GM21526 (cell line): ENCODE results near the gene CHST5.
A peak's percentile ranks its signal among the peaks of the same experiment; 100 is the strongest.
"Not testable (repeated sequence)": the region's sequence is repeated elsewhere in the genome, so short reads cannot be mapped to it uniquely, and the experiment has no call there.

Source experiments
- ATAC-seq: cut with Tn5 transposase; IDR thresholded peaks from one replicate; pipeline ENCODE4 v1.9.1; 2021; ENCODE audit warnings: moderate library complexity; ENCODE audit not compliant: unreplicated experiment, low FRiP score

Gene CHST5

DNA sequence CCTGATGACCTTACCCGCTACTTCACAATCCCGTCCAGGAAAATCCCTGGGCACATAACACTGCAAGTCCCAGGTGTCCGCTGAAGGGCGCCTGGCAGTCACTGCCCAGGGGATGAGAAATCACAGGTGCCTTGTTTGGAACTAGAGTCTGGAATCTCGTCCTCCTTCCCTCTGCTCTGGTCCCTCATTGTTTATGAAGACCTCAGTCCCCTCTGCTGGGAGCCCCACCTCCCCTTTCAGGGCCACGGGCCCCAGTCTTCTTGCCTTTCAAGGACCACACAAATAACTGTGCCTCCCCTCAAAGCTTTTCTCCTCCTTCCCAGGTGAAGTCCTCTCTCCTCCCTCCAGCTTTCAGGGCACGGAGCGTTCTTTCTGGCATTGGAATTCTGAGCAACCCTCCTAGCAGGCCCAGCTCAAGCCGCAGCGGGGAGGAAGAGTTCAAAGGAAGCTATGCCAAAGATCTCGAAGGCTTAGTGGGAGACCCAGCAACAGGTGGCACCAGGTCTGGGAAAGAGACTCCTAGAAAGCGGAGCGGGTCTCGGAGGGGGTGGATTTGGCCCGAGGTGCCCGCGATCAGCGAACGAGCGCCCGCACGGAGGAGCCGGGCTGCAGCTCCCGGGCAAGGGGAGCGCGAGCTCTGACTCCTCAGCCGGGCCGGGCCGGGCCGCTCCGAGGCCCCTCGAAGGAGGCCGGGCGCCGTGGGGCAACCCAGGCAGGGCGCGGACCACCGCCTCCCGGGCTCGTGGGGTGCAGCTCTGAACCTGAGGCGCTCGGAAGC, 19.5 kb downstream of the CHST5 start:
- peak; percentile 22 for ATAC-seq

DNA sequence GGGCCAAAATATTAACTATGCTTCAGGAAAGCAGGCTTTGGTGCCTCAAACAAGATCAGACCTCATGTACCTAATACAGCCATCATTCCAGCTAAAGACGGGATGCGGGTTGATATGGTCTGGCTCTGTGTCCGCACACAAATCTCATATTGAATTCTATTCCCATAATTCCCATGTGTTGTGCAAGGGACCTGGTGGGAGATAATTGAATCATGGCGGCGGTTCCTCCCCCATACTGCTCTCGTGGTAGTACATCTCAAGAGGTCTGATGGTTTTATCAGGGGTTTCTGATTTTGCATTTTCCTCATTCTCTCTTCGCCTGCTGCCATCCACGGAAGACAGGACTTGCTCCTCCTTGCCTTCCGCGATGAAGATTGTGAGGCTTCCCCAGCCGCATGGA, 21.6 kb downstream of the CHST5 start:
- ATAC-seq: no peak

DNA sequence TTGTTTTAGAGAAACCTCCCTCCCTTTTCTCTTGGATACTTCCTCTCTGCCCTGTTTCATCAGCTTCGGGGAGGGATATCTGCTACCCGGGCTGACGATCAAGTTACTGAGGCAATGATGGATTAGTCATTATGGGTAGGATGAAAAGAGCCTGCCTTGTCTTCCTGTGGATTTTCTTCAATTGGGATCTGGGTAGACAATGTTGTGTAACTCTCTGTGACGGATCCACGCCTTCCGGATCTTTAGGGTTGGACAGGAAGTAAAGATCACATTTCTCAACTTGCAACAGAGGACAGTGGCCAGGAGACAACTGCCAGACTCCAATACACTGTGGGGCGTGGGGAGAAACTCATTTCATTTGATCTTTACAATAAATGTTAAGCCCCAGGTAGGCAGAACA, 29.3 kb downstream of the CHST5 start:
- ATAC-seq: no peak

DNA sequence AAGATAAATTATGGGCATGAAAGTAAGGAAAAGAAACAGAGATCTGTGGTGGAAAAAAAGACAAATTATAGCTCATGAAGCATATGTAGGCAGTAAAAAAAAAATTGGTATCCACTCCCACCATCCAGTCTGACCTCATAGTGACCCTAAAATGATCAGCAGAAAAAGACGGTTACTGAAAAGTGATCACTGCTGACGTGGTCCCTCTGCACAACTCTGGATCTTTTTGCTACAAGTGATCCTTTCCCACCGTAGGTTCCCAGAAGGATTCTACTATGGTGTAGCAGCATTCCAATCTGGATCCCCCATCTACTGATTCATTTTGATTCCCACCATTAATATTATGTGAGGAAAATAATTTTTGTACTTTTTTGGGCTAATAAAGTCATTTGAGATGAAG, 29.8 kb downstream of the CHST5 start:
- no peak for ATAC-seq

DNA sequence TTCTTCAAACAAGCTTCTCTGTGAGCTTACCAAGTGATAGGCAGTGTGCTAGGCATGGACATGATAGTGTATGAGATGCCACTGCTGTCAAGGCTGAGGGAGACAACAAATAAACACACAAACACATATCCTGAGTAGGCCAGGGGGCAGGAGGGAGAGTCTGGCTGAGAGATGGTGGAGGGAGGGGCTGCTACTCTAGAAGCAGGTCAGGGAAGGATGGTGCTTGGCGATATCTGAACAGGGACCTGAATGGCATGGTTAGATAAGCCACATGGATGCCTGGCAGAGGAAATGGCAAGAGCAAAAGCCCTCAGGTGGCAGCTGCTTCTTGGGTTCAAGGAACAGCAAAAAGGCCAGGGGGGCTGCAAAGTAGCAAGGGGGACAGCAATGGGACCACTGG, 32.1 kb downstream of the CHST5 start:
- ATAC-seq: no peak

DNA sequence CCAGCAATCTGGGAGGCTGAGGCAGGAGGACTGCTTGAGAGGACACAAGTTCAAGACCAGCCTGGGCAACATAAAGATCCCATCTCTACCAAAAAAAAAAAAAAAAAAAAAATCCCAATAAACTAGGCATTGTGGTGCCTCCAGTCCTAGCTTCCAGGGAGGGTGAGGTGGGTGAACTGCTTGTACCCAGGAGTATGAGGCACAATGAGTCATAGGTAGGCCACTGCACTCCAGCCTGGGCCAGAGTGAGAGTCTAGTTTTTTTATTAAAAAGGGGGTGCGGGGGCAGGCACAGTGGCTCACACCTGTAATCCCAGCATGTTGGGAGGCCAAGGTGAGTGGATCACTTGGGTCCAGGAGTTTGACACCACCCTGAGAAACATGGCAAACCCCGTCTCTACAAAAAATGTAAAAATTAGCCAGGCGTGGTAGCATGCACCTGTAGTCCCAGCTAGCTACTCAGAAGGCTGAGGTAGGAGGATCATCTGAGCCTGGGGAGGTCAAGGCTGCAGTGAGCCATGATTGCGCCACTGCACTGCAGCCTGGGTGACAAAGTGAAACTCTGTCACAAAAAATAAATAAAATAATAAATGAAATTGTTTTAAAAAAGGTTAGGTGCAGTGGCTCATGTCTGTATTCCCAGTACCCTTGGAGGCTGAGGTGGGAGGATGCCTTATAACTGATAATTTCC, 32.8 kb downstream of the CHST5 start:
- ATAC-seq: no peak

DNA sequence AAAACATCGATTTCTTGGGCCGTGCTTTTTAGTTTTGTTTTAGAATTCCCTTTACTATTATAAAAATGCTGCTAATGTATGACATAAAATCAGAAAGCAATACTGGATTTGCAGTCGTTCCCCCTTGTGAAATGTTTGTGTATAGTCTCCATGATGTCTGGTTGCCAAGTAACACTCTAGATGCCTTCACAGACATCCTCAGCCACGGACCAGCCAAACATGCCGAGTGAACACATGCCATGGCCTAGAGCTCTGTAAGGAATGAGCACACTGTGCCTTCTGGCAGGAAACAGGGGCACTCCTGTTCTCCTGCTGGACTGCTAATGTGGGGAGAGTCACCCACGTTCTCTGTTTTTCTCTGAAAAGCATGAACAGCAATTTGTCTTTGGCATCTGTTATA, 34.1 kb downstream of the CHST5 start:
- not testable (repeated sequence) for ATAC-seq

DNA sequence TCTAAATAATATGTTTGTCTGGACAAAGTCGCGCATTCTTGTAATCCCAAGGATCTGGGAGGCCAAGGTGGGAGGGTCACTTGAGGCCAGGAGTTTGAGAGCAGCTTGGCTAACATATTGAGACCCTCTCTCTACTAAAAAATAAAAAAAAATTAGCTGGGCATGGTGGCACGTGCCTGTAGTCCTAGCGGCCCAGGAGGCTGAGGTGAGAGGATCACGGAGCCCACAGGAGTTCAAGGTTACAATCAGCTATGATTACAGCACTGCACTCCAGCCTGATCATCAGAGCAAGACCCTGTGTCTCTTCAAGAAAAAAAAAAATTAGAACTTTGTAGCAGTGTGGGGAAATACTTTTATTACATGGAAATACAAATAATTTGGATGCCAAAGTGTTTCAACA, 34.5 kb downstream of the CHST5 start:
- no peak for ATAC-seq

DNA sequence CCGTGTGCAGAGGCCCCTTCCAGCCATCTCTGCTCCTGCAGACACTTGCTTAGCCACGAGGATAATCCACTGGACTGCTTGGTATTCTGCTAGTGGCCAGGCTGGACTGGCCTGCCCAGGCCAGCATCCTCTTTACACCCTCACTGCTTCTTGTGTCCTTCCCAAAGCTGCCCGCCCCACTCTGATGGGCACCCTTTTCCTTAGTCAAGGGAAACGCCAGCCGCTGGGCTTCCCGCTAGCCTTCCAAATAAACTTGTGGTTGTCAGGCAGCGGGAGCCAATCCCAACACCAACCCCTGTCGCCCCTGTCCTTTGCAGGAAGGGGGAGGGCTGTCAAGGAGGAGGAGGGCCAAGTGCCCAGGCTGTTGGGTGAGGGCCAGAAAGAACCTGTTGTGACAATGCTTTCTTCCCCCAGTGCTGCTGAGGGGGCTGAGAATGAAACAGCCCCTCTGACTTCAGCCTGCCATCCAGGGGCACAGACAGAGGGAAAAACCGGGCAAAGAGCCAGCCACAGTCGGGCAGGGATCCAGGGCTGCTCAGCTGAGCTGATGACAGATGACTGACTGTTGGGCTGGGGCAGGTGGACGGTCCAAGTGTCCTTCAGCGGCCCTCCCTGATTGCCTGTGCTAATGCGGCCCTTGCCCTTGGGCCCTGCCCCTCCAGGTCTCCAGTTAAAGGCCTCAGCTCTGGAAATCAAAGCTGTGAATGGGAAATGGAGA, 37.1 kb downstream of the CHST5 start:
- not testable (repeated sequence) for ATAC-seq

DNA sequence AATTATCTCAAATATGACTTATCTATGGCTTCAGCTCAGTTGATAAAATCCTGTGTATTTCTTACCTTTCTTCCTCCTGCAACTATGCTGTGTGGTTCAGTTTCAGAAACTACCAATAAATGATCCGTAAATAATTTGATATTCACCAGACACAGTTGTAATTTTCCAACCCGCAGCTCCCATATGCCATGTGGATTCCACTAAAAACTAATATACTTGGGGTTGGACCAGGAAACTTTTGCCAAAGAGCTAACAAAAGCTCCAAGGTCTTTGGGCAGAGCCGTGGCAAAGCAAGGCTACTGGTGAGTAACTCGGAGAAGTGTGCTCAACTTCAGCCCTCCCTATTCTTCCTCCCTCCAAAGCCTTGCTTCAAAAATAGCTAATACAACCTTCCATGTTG, 38.4 kb downstream of the CHST5 start:
- ATAC-seq: no peak

DNA sequence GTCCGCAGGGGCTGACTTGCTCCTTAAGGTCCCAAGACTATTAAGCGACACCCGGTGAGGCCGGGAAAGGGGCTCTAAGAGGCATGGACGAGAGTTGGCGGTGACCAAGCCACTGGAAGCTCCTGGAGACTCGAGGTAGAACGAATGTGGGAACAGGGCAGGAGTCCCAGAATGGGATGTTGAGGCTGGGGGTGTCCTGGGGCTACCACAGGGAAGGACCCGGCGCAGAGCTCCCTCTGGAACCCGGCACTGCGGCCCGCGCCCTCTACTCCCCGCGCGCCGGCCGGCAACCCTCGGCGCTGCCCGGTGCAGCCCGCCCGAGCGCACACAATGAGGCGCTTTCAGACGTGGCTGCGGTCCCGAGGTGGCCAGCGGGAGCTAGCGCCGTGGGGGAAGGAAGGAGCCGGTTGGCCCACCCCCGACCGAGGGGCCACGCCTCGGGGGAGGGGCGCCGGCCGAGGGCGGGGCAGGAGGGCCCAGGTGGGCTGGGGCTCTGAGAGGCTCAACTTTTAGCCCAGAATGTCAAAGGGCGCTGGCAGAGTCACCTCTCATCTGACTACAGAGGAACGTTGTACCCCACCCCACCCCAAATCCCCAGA, 40.7 kb downstream of the CHST5 start, which contains the start of gene CHST6:
TSS of gene CHST6 (minus strand) at position 366 of the 599 bp plus-strand sequence. CDS start 15,613 bp downstream, outside the sequence.
- no peak for ATAC-seq

DNA sequence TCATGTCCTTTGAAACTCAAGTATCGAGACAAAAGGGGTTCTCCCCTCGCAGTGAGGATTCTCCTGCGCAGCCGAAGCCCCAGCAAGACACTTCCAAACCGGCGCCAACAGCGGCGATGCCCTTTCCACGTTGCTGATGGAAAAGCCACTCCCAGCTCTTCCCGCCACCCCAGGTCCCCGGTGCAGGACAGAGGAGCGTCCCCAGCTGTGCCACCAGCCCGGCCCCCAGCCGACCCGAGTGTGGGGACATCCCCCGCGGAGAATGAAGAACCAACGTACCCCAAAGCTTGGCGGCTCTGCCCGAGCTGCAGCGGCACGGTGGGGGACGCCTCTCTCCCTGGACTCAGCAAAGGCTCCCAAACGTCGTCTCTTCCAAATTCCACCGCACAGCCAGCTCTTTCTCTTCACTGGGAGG, 41.2 kb downstream of the CHST5 start:
- ATAC-seq: no peak

DNA sequence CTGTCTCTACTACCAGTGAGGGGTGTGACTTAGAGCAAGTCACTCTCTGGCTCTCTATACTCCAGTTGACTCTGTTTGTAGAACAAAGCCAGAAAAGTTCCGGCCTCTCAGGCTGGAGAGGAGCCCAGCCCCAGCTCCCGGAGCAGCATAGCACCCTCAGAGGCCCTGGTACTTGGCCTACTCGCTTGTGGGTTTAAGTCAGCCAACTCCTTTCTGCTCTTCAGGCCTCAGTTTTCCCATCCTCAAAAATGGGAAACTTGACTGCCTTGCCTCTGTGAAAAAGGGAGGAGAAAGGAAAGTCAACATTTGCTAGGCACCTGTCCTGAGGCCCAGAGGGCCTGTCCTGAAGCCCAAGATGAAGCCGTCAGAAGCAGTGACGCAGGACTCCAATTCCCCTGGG, 41.7 kb downstream of the CHST5 start:
- ATAC-seq: no peak

DNA sequence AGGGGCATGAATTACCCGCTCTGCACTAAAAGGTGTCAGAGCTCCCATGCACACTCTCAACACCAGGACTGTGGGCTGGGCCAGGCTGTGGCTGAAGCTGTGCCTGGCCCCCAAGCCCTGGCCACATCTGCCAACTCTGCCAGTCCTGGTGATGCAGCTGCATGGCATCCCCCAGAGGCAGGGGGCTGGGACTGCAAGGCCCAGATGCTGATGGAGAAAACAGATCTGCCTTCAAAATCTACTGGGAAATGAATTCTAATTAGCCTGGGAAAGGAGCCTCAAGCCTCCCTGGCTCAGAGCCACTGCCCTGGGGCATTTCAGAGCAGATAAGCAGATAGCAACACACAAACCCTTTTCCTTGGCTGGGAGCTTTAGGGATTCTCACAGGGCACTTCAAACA, 44.0 kb downstream of the CHST5 start:
- no peak for ATAC-seq

DNA sequence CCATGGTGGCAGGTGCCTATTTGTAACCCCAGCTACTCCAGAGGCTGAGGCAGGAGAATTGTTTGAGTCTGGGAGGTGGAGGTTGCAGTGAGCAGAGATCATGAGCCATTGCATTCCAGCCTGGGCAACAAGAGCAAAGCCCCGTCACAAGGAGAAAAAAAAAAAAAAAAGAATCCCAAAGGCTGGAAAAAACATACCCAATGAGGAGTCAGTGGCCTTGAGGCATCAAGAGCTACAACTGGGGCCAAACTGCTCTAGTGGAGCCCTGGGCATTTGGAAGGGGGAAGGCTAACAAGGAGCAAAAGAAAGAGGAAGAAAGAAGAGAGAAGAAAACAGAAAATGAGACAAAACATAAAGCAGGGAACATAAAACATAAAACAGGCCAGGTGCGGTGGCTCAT, 47.6 kb downstream of the CHST5 start:
- ATAC-seq: no peak

DNA sequence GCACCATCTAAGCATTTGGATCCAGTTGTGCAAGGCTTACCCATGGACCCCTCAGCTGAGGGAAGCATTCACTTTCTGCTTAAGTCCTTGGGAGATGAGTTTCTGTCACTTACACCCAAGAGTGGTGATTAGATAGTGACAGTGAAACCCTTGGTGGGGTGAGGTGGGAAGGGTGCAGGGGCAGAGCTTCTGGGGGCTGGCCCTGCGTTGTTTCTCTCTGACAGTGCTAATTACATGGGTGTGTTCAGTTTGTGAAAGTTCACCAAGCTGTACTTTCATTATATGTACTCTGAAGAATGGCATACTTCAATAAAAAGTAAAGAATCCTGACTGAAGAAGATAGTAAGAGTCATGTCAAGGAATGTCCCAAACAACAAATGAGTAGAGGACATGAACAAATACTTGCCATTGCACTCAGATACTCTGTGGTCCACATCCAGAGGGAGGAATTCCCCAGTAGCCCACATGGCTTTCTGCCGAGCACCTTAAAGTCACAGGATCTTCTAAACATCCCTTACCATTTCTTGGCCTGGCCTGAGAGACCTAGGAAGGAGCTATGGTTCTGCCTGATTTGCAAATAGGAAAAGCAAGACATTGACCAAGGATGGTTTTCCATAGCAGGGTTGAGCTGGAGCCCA, 49.1 kb downstream of the CHST5 start:
- ATAC-seq: peak; percentile 48

DNA sequence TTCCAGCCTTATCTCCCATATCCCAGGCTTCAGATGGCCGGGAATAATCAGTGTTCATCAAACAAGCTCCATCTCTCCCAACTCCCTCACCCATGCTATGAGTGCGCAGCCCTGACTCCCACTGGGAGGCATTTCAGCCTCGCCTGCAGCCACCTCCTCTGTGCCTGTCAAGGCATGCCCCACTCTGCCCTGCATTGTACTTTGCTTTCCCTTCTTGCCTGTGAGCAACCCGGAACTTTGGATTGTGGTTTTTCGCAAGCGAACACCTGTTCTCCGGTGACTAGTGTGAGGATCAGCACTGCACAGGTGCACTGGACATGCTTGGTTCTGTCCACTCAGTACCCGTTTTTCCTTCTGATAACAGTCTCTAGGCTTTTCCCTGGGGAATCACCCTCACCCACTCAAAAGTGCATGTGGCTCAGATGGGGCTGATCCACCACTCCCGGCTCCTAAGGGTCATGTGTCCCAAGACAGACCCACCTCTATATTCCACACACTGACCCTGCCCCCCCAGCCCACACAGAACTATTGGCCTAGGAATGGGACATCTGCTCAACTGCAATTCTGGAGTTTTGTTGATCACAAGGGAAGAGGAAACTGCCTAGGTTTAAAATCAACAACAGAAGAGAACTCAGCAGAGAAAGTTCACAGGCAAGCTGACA, 49.8 kb downstream of the CHST5 start:
- ATAC-seq: no peak

DNA sequence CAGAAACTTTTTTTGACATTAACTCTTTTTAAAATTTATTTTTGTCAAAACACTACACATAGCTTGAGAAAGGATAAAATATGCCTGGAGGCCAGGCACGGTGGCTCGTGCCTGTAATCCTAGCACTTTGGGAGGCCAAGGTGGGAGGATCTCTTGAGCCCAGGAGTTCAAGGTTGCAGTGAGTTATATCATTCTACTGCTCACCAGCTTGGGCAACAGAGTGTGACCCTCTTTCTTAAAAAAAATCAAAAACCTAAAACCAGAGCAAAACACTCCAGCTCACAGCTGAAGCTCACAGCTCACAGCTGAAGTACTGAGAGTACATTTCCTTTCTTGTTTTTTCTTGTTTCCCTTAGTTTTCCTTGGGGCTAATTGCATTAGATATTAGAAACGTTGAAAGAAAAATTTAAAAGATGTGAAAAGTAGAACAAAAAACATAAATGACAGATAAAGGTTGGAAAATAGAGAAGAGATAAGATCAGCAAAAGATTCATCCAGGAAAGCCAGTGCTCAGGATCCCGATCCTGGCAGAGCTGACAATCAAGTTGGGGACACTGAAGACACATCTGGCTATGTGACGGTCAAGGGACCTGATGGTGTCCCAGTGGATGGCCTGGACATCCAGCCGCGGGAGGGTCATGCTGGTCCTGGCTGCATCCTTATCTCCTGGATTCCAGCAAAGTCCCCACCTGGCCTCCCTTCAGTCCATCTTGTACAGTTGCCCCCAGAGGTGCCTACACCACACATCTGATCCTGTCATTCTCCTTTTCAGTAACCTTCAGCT, 50.5 kb downstream of the CHST5 start:
- ATAC-seq: no peak

DNA sequence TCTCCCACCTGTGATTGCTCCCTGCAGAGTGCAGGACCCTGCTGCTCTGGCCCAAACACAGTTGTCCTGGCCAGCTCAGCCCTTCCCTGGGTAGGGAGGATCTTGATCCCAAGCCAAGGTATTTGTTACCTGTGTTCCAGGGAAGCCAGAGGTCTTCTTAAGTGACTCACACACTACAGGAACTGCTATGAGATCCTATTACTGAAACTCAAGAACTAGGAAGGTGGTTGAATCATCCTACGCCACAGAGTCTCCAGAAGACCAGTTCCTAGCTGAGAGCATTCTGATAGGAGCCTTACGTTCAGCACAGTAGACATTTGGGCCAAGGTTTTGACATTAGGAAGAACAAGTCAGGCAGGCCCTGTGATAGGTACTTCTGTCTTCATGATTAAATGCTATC, 52.7 kb downstream of the CHST5 start:
- no peak for ATAC-seq
